Mesendoderm (in vitro differentiated cells): ENCODE data around the gene ENDOU.

ENCODE experiments used
- DNase-seq: peaks from one replicate; pipeline ENCODE4 v3.0.0; 2013
- H2AK5ac ChIP-seq: 2 replicates; pipeline ENCODE4 v1.6.1; 2013; ENCODE audit warnings: low read length, inconsistent platforms
- H2BK120ac ChIP-seq: 2 replicates; pipeline ENCODE4 v1.6.1; 2013; ENCODE audit warnings: low read depth, mild to moderate bottlenecking, low read length, moderate library complexity, mixed read lengths
- H2BK15ac ChIP-seq: replicated peaks from 2 replicates; pipeline ENCODE4 v1.6.1; 2013; ENCODE audit warnings: low read depth, mild to moderate bottlenecking, moderate library complexity
- H2BK5ac ChIP-seq: 2 replicates; pipeline ENCODE4 v1.6.1; 2013; ENCODE audit warnings: low read length, inconsistent platforms
- H3K18ac ChIP-seq: 2 replicates; pipeline ENCODE4 v1.6.1; 2013; ENCODE audit warnings: mild to moderate bottlenecking, low read length, mixed read lengths
- H3K23ac ChIP-seq: one replicate; pipeline ENCODE4 v1.6.1; 2013; ENCODE audit warnings: low read length
- H3K27ac ChIP-seq: 2 replicates; pipeline ENCODE4 v1.5.1; 2013; ENCODE audit warnings: low read depth, mild to moderate bottlenecking, inconsistent platforms, low read length, moderate library complexity
- H3K27me3 ChIP-seq: 2 replicates; pipeline ENCODE4 v1.6.1; 2013; ENCODE audit warnings: low read length, control low read depth, mild to moderate bottlenecking, inconsistent platforms; ENCODE audit not compliant: insufficient read depth, poor library complexity
- H3K36me3 ChIP-seq: 2 replicates; pipeline ENCODE4 v1.6.1; 2013; ENCODE audit warnings: low read length, inconsistent platforms; ENCODE audit not compliant: control insufficient read depth, insufficient read depth
- H3K4ac ChIP-seq: one replicate; pipeline ENCODE4 v1.6.1; 2013; ENCODE audit warnings: low read depth, mild to moderate bottlenecking, low read length, moderate library complexity
- H3K4me1 ChIP-seq: 2 replicates; pipeline ENCODE4 v1.6.1; 2013; ENCODE audit warnings: low read depth, low read length, inconsistent platforms; ENCODE audit not compliant: control insufficient read depth
- H3K4me2 ChIP-seq: 2 replicates; pipeline ENCODE4 v1.6.1; 2013; ENCODE audit warnings: low read length
- H3K4me3 ChIP-seq: 2 replicates; pipeline ENCODE4 v1.5.1; 2013; ENCODE audit warnings: mild to moderate bottlenecking, low read length
- H3K56ac ChIP-seq: one replicate; pipeline ENCODE4 v1.6.1; 2013; ENCODE audit warnings: low read length
- H3K79me1 ChIP-seq: 2 replicates; pipeline ENCODE4 v1.6.1; 2013; ENCODE audit warnings: low read length, inconsistent platforms
- H3K79me2 ChIP-seq: 2 replicates; pipeline ENCODE4 v1.6.1; 2013; ENCODE audit warnings: mild to moderate bottlenecking, low read length; ENCODE audit not compliant: control insufficient read depth, insufficient read depth
- H3K9ac ChIP-seq: 2 replicates; pipeline ENCODE4 v1.6.1; 2013; ENCODE audit warnings: low read length, inconsistent platforms
- H4K5ac ChIP-seq: one replicate; pipeline ENCODE4 v1.6.1; 2013; ENCODE audit warnings: low read length
- H4K8ac ChIP-seq: one replicate; pipeline ENCODE4 v1.6.1; 2013; ENCODE audit warnings: low read depth, mild to moderate bottlenecking, control low read depth, low read length, moderate library complexity
- WGBS: extraction: QIAGEN DNeasy Blood & Tissue Kit; methylation state at CpG from one replicate; pipeline ENCODE4 v1.1.7; 2013; ENCODE audit warnings: low lambda C conversion rate, missing lambda C conversion rate; ENCODE audit not compliant: insufficient coverage; ENCODE audit errors: extremely low coverage; 5-methylcytosine and 5-hydroxymethylcytosine counted together

The ENDOU gene

DNA sequence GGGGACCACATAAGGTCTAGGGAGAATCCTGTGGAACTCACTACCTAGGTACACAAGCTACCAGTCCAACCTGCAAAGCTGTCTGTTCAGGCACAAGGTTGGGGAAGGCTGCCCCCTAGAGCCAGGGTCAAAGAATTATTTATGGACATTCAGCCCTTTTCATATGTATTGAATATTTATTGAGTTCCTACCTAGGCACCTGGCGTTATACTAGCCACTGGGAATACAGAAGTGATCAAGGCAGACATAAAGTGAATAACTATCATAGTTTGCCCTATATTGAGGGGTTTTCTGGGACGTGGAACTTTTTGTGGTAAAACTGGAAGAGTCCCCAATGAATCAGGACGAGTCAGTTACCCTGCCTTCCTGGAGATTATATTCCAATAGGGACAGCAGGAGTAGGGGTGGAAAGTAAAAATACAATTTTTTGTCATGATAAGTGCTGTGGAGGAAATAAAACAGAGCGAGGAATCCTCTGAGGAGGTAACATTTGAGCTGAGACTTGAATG, 42.0 kb upstream of the ENDOU start:
- Histone ChIP-seq H3K27me3 (no peaks in the 10 kb centered on the region), H3K18ac (no peak overlapping the region), H3K4me2 (no peak overlapping the region), H3K23ac (no peak overlapping the region), H3K4me1 (peaks cover 8% of the 10 kb centered on the region), H4K8ac (no peak overlapping the region), H4K5ac (no peak overlapping the region), H2AK5ac (no peak overlapping the region), H2BK120ac (no peak overlapping the region), H3K4ac (no peak overlapping the region), H2BK5ac (no peak overlapping the region), H3K4me3 (no peak overlapping the region), H3K27ac (no peak overlapping the region), H3K79me1 (no peaks in the 10 kb centered on the region), H3K9ac (no peak overlapping the region), H3K56ac (no peak overlapping the region), H2BK15ac (no peak overlapping the region), H3K79me2 (no peaks in the 10 kb centered on the region), H3K36me3 (no peaks in the 10 kb centered on the region)
- peak; percentile 73 for DNase-seq
- WGBS = no CpG with 5 or more reads among the region's 4 CpGs

DNA sequence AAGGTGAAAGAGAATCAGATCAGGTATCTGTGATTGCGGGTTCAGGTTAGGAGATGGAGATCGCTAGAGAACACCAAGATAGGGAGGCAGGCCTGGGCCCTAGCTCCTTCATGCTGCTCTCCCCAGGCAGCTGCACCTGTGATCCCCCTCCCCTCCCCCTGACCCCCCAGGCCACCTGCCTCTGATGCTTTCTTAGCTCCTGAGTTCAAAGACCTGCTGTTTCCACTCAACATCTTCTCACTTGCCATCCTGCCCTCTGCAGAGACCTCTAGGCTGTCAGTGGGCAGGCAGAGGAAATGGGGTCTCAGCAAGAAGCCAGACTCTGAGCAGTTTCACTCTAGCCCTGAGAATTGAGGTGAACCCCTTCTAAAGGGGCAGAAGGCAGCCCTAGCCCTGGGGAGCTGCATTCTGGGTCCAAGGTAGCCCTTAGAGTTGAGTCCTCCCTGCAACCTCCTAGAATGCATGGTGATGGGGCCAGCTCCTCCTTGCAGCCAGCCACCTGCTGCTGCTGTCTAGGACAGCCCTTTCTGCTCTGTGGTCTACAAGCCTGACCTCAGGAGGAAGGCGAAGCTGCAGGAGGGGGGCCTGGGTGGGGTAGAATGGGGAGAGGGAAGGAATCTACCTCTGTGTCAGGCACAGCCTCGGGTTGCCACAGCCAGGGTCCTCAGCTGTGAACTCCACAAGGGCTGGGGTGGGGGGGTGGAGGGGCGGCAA, 41.4 kb upstream of the ENDOU start:
- WGBS = no CpG with 5 or more reads among the region's 5 CpGs
- Histone ChIP-seq H3K56ac (no peak overlapping the region), H3K4me3 (no peak overlapping the region), H3K4ac (no peak overlapping the region), H3K9ac (no peak overlapping the region), H2AK5ac (no peak overlapping the region), H3K18ac (no peak overlapping the region), H2BK120ac (no peak overlapping the region), H2BK15ac (no peak overlapping the region), H3K27ac (no peak overlapping the region), H4K8ac (no peak overlapping the region), H2BK5ac (no peak overlapping the region), H3K36me3 (no peaks in the 10 kb centered on the region), H3K79me2 (no peaks in the 10 kb centered on the region), H4K5ac (no peak overlapping the region), H3K27me3 (no peaks in the 10 kb centered on the region), H3K23ac (no peak overlapping the region), H3K4me2 (no peak overlapping the region), H3K79me1 (no peaks in the 10 kb centered on the region), H3K4me1 (peaks cover 8% of the 10 kb centered on the region)
- no peak for DNase-seq

DNA sequence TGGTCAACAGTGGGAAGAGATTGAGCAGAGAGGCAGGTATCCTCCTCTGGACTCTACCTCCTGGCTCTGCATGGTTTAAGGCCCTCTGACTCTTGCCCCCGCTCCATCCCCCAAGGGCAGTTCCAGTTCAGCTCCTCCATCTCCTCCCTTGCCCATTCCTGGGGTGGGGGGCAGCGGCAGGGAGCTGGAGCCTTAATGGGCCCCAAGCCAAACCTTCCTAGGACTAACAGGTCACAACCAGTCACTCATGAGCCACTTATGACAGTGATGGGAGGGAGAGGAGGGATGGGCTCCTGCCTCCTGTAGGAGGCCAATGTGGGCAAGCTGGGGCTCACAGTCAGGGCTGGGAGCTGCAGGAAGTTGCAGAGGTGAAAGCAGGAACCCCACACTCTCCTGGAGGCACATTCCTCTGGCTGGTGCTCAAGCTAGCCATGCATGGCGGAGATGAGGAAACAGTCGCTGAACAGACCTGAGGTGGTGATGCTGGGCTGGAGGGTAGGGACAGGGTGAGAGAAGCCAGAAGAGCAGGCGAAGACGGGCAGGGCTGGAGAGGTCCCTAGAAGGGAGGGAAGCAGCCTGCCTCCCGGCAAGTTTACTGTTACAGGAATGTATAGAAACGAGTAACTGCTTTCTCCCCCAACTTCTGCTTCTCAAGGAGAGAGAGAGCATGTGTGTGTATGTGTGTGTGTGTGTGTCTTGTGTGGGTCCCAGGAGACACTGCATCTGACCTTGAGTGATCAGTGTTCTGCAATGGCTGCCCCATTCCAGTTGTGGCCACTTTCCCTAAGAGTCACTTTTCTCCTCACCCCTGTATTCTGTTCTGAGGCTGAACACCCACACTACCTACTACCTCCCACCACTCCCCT, 38.4 kb upstream of the ENDOU start:
- Histone ChIP-seq H2BK5ac (no peak overlapping the region), H3K36me3 (no peaks in the 10 kb centered on the region), H2BK15ac (no peak overlapping the region), H3K4ac (no peak overlapping the region), H3K27ac (no peak overlapping the region), H3K79me1 (peaks cover 2% of the 10 kb centered on the region), H4K5ac (no peak overlapping the region), H3K9ac (no peak overlapping the region), H3K56ac (no peak overlapping the region), H2BK120ac (no peak overlapping the region), H3K4me2 (no peak overlapping the region), H3K23ac (no peak overlapping the region), H3K79me2 (no peaks in the 10 kb centered on the region), H4K8ac (no peak overlapping the region), H3K4me3 (no peak overlapping the region), H3K4me1 (peaks cover 3% of the 10 kb centered on the region), H3K18ac (no peak overlapping the region), H3K27me3 (no peaks in the 10 kb centered on the region), H2AK5ac (no peak overlapping the region)
- no CpG with 5 or more reads among the region's 8 CpGs for WGBS
- DNase-seq = no peak

DNA sequence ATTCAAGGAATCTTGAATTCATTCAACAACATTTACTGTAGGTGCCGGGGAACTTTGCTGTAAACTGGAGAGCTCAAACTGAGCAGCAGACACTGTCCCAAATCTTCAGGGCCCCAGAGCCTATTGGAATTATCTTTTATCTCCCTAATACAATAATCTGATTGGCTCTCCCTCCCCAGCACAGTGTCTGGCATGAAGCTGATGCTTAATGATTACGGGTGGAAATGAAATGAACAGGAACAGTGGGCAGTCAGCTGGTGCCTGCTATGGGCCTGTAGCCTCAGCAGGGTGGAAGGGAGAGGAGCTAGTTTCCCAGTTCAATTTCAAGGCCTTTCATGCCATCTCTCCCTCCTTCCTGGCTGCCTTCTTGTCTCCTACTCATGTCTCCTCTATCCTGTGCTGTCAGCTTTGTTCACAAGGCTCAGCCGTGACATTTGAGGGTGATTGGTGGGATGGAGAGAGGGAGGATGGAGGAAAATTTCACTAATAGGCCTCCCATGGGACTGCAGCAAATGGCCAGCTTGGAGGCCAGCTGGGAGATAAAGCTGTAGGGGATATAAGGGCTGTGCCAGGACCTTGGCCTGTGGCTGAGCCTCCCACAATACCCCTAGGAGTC, 37.7 kb upstream of the ENDOU start:
- Histone ChIP-seq H2BK120ac (no peak overlapping the region), H2AK5ac (no peak overlapping the region), H3K27ac (no peak overlapping the region), H3K23ac (no peak overlapping the region), H3K4me2 (no peak overlapping the region), H3K4me1 (peaks cover 2% of the 10 kb centered on the region), H3K9ac (no peak overlapping the region), H2BK5ac (no peak overlapping the region), H3K18ac (no peak overlapping the region), H3K27me3 (no peaks in the 10 kb centered on the region), H2BK15ac (no peak overlapping the region), H3K36me3 (no peaks in the 10 kb centered on the region), H3K79me1 (peaks cover 2% of the 10 kb centered on the region), H3K4me3 (no peak overlapping the region), H3K56ac (no peak overlapping the region), H3K79me2 (no peaks in the 10 kb centered on the region), H3K4ac (no peak overlapping the region), H4K5ac (no peak overlapping the region), H4K8ac (no peak overlapping the region)
- no peak for DNase-seq
- WGBS = no CpG with 5 or more reads among the region's 3 CpGs

DNA sequence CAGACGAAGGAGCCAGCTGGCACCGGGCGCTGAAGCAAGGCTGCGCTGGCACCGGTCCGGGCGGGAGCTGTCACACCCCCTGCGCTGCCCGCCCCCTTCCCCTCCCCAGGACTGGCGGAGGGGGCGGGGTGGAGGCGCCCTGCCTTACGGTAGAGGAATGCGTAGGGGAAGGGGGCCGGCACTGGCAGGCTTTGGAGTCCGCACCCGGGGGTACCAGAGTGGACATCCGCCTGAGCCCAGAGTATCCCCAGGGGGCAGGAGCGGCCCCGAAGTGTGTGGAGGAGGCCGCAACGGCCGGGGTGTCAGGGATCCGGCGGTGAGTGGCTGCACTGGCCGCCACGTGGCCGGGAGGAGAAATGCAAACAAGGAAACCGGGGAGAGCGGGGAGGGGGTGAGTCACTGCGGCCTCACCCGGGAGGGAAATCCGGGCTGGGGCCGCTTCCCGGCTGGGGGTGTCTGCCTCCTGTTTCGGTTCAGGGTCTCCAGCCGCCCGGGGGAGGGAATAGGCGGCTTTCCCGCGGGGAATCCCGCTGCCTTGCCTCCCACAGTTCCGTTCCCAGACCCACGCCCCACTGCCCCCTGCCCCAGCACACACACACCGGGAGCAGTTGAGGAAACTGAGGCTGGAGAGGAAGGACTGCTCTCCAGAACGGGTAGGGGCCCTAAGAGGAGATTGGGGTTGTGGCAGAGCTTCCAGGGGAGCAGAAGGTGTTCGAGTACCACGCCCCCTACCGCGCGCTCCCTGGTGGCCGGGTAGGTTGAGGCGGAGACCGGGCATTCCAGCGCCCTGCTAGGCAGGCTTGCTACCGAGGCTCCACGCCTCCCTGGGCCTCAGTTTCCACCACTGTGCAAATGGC, 33.8 kb upstream of the ENDOU start, which contains the start of gene RAPGEF3:
TSS of gene RAPGEF3 (minus strand) at position 47 of the 857 bp plus-strand sequence. CDS start 324 bp downstream, outside the sequence.
- peak within 1 kb of the TSS; percentile 98 for H2AK5ac ChIP-seq
- no peaks in the 10 kb centered on the region for H3K27me3 ChIP-seq
- H3K4me2 ChIP-seq = peak within 1 kb of the TSS; percentile 81
- peak within 1 kb of the TSS; percentile 48 for H3K4me3 ChIP-seq
- peak within 1 kb of the TSS; percentile 62 for H3K18ac ChIP-seq
- peak; percentile 89 for DNase-seq
- H3K23ac ChIP-seq = peak within 1 kb of the TSS; percentile 72
- no peak within 1 kb of the TSS for H2BK15ac ChIP-seq
- H3K27ac ChIP-seq = peak within 1 kb of the TSS; percentile 82
- peak within 1 kb of the TSS; percentile 10 for H2BK120ac ChIP-seq
- H3K4ac ChIP-seq = peak within 1 kb of the TSS; percentile 44
- no peak within 1 kb of the TSS for H4K5ac ChIP-seq
- no CpG with 5 or more reads among the region's 57 CpGs for WGBS
- peaks cover 8% of the 10 kb centered on the region for H3K79me2 ChIP-seq
- peaks cover 31% of the 10 kb centered on the region for H3K4me1 ChIP-seq
- peaks cover 9% of the 10 kb centered on the region for H3K79me1 ChIP-seq
- peak within 1 kb of the TSS; percentile 62 for H2BK5ac ChIP-seq
- peak within 1 kb of the TSS; percentile 16 for H4K8ac ChIP-seq
- H3K56ac ChIP-seq = peak within 1 kb of the TSS; percentile 90
- H3K36me3 ChIP-seq = no peaks in the 10 kb centered on the region
- peak within 1 kb of the TSS; percentile 72 for H3K9ac ChIP-seq
